ENCODE data around the gene KNTC1.

DNA sequence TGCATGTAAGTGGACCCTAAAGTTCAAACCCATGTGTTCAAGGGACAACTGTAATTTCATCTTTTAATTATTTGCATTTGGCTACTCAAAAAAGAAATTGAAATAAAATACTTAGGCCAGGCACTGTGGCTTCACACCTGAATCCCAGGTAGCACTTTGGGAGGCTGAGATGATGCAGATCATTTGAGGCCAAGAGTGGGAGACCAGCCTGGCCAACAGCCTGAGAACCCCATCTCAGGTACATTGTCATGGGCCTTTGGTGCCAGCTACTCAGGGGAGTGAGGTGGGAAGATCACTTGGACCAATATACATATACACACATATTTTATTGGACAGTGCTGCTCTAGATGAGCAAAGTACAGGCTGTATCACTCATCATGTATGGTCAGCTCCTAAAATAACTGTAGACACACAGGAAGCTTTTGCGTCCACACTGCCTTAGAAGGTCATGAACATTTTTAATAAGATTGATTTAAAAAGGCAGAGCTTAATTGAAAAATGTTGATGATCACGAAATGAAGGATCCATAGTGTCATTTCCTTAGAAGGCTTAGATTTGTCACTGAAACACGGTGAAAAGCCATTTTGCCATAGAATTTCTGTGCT, 23.8 kb upstream of the KNTC1 start:
- TF ChIP-seq, protein P1, sequence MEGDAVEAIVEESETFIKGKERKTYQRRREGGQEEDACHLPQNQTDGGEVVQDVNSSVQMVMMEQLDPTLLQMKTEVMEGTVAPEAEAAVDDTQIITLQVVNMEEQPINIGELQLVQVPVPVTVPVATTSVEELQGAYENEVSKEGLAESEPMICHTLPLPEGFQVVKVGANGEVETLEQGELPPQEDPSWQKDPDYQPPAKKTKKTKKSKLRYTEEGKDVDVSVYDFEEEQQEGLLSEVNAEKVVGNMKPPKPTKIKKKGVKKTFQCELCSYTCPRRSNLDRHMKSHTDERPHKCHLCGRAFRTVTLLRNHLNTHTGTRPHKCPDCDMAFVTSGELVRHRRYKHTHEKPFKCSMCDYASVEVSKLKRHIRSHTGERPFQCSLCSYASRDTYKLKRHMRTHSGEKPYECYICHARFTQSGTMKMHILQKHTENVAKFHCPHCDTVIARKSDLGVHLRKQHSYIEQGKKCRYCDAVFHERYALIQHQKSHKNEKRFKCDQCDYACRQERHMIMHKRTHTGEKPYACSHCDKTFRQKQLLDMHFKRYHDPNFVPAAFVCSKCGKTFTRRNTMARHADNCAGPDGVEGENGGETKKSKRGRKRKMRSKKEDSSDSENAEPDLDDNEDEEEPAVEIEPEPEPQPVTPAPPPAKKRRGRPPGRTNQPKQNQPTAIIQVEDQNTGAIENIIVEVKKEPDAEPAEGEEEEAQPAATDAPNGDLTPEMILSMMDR (IDR thresholded peaks at IDR 0.05): no peak
- TF ChIP-seq POLR2A (IDR thresholded peaks at IDR 0.05): no peak
- TF ChIP-seq POLR2AphosphoS5 (IDR thresholded peaks at IDR 0.05): no peak
